Activated naive CD8-positive, alpha-beta T cell (primary cell): ENCODE measurements around the gene ADCY9.
"Not testable (repeated sequence)": the region's sequence is repeated elsewhere in the genome, so short reads cannot be mapped to it uniquely, and the experiment has no call there.

Experiments
- H3K27ac Mint-ChIP-seq: one replicate; pipeline ENCODE4 v1.8.0; 2021; ENCODE audit warnings: mixed read lengths
- H3K27me3 Mint-ChIP-seq: one replicate; pipeline ENCODE4 v1.8.0; 2021; ENCODE audit warnings: mixed read lengths
- H3K36me3 Mint-ChIP-seq: one replicate; pipeline ENCODE4 v1.8.0; 2021; ENCODE audit warnings: mixed read lengths
- H3K4me1 Mint-ChIP-seq: one replicate; pipeline ENCODE4 v1.8.0; 2021; ENCODE audit warnings: low read depth, mixed read lengths
- H3K4me3 Mint-ChIP-seq: one replicate; pipeline ENCODE4 v1.8.0; 2021; ENCODE audit warnings: mild to moderate bottlenecking, mixed read lengths
- H3K9me3 Mint-ChIP-seq: one replicate; pipeline ENCODE4 v1.8.0; 2021; ENCODE audit warnings: low read depth, mixed read lengths

The ADCY9 gene

DNA sequence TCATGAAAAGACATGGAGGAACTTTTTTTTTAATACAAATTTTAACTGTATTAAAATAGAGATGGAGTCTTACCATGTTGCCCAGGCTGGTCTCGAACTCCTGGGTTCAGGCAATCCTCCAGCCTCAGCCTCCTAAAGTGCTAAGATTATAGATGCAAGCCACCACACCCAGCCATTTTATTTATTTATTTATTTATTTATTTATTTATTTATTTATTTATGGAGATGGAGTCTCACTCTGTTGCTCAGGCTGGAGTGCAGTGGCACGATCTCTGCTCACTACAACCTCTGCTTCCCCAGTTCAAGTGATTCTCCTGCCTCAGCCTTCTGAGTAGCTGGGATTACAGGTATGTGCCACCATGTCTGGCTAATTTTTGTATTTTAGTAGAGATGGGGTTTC lies 189.1 kb downstream of the ADCY9 start:
- H3K36me3 Mint-ChIP-seq, H3K27me3 Mint-ChIP-seq: not testable (repeated sequence)

GRCh38 chr16:3924763-3925162 lies 191.5 kb downstream of the ADCY9 start:
- H3K36me3 Mint-ChIP-seq, result no peaks in the 10 kb centered on the region
- no peak overlapping the region for H3K27ac Mint-ChIP-seq
- peaks cover 6% of the 10 kb centered on the region for H3K27me3 Mint-ChIP-seq
- H3K4me1 Mint-ChIP-seq, result no peaks in the 10 kb centered on the region
- H3K4me3 Mint-ChIP-seq, result no peak overlapping the region
- no peaks in the 10 kb centered on the region for H3K9me3 Mint-ChIP-seq

More for the DNA sequence above, 189.1 kb downstream of the ADCY9 start:
- not testable (repeated sequence) for H3K9me3 Mint-ChIP-seq, H3K4me3 Mint-ChIP-seq, H3K27ac Mint-ChIP-seq, H3K4me1 Mint-ChIP-seq

DNA sequence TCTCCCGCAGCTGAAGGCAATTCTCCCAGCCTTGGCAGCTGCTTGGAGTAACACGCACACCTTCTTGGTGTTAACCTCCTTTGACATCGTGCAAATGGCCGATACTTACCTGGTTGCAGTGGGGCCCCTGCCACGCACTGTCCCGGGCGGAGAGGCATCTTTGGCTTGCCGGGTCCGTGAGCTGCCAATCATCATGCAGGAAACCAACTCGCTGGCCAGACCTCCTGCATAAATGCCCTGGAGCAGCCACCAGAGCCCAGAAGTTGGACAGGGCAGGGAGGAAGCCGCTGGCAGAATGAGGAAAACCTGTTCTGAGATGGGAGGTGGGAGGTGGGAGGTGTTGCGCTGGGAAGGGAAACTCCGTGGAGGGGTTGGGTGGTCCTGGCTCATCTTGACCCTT lies 194.0 kb downstream of the ADCY9 start:
- H3K27me3 Mint-ChIP-seq, result peaks cover 6% of the 10 kb centered on the region
- no peaks in the 10 kb centered on the region for H3K4me1 Mint-ChIP-seq
- H3K36me3 Mint-ChIP-seq, result no peaks in the 10 kb centered on the region
- no peak overlapping the region for H3K27ac Mint-ChIP-seq
- no peaks in the 10 kb centered on the region for H3K9me3 Mint-ChIP-seq
- no peak overlapping the region for H3K4me3 Mint-ChIP-seq

DNA sequence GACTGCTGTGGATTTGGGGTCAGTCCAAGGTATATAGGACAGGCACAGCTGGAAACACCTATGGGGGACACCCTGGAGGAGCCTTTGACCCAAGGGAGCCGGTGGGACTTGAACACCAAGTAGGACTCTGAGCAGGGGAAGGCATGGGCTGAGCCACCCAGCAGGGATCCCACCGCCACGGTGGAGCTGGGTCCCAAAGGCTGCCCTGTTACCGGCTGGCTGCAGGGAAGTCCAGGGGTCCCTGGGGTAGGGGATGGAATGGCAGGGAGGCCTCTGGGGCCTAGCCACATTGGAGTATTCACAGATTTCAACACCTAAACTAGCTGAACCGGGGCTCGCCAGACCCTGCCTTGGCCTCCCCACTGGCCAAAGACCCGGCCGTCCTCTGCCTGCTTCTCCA lies 196.0 kb downstream of the ADCY9 start:
- peaks cover 6% of the 10 kb centered on the region for H3K27me3 Mint-ChIP-seq
- no peak overlapping the region for H3K4me3 Mint-ChIP-seq
- H3K4me1 Mint-ChIP-seq, result no peaks in the 10 kb centered on the region
- no peak overlapping the region for H3K27ac Mint-ChIP-seq
- no peaks in the 10 kb centered on the region for H3K36me3 Mint-ChIP-seq
- H3K9me3 Mint-ChIP-seq, result no peaks in the 10 kb centered on the region

DNA sequence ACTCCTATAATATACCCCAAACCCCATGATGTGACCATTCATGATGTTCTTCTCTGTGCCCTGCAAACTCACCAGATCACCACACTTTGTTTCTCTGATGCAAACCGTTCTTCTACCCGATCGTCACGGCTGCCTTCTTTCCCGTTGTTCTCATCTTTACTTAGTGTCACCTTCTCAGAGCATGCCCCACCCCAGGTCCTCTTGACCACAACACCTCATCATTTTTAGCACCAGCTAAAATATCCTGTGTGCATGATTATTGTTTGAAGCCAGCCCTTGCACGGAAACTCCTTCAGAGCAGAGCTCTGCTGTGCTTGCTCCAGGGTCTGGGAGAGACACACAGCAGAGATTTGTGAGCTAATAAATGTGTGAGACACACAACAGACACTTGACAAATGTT lies 196.8 kb downstream of the ADCY9 start:
- Mint-ChIP-seq H3K36me3 (no peaks in the 10 kb centered on the region), H3K27ac (no peak overlapping the region), H3K9me3 (no peaks in the 10 kb centered on the region), H3K4me3 (no peak overlapping the region), H3K4me1 (no peaks in the 10 kb centered on the region), H3K27me3 (peaks cover 6% of the 10 kb centered on the region)

- Mint-ChIP-seq H3K27me3 (no peaks in the 10 kb centered on the region), H3K36me3 (no peaks in the 10 kb centered on the region), H3K4me3 (no peak overlapping the region), H3K4me1 (no peaks in the 10 kb centered on the region), H3K27ac (no peak overlapping the region), H3K9me3 (no peaks in the 10 kb centered on the region)
Measured at GRCh38 chr16:3915426-3916260, 200.6 kb downstream of the ADCY9 start.

DNA sequence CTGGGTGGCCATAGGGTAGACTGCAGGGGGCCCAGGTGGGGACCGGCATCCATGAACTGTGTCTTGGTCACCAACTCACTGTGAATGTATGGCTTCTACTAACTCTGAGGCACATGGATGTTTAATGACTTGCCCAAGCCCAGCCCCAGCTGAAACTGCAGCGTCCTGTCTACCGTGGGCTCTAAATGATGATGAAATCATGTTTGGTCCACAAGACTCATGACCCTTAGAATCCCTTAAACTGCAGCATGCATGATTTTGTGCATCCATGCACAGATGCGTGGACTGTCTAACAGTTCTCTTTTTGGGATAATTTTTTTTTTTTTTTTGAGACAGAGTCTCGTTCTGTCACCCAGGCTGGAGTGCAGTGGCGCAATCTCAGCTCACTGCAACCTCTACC lies 203.3 kb downstream of the ADCY9 start:
- Mint-ChIP-seq H3K9me3 (no peaks in the 10 kb centered on the region), H3K27me3 (no peaks in the 10 kb centered on the region), H3K27ac (no peak overlapping the region), H3K4me1 (no peaks in the 10 kb centered on the region), H3K4me3 (no peak overlapping the region), H3K36me3 (no peaks in the 10 kb centered on the region)
